ENCODE data around the gene PSORS1C2.

GRCh38 chr6:31092769-31093505 lies 45.9 kb downstream of the PSORS1C2 start:
- TF ChIP-seq EZH2 (IDR thresholded peaks at IDR 0.05; ENCODE audit: low read depth) (no peak), CTCF (conservative IDR thresholded peaks at IDR 0.05) (no peak)

Data from PC-9 (cell line).